Femur (tissue), 1 donor: ENCODE measurements around the gene GRN.
"Not testable (repeated sequence)": the region's sequence is repeated elsewhere in the genome, so short reads cannot be mapped to it uniquely, and the experiment has no call there.

Source experiments
- DNase-seq: peaks from one replicate; pipeline ENCODE4 v3.0.0-alpha.2; 2017

Gene GRN

GRCh38 chr17:44321246-44322120, 23.6 kb upstream of the GRN start:
- DNase-seq: no peak

- no peak for DNase-seq
These were observed 22.7 kb upstream of the GRN start for GRCh38 chr17:44322236-44322895.

- DNase-seq: no peak
These were observed 21.6 kb upstream of the GRN start for GRCh38 chr17:44323359-44324091.

- no peak for DNase-seq
These were observed 21.0 kb upstream of the GRN start for GRCh38 chr17:44324092-44324570.

- peak; percentile 96 for DNase-seq
These were observed 20.4 kb upstream of the GRN start, which contains the start of gene SLC25A39 for GRCh38 chr17:44324571-44325275. TSS of gene SLC25A39 (minus strand) at chr17:44324823. CDS start at chr17:44323562, 1,261 bp downstream.

GRCh38 chr17:44326861-44327444, 18.1 kb upstream of the GRN start:
- DNase-seq: peak; percentile 98

GRCh38 chr17:44327715-44328449, 17.2 kb upstream of the GRN start:
- DNase-seq: no peak

- not testable (repeated sequence) for DNase-seq
These were observed 15.6 kb upstream of the GRN start for GRCh38 chr17:44329516-44329915.

- DNase-seq: not testable (repeated sequence)
These were observed 14.8 kb upstream of the GRN start for GRCh38 chr17:44330263-44330662.

- peak; percentile 79 for DNase-seq
These were observed 13.8 kb upstream of the GRN start for GRCh38 chr17:44331249-44331760.

GRCh38 chr17:44333371-44333770, 11.7 kb upstream of the GRN start:
- DNase-seq: no peak

- no peak for DNase-seq
These were observed 10.8 kb upstream of the GRN start for GRCh38 chr17:44334315-44334714.

GRCh38 chr17:44334727-44335126, 10.4 kb upstream of the GRN start:
- no peak for DNase-seq

- DNase-seq: no peak
These were observed 9.5 kb upstream of the GRN start for GRCh38 chr17:44335564-44335963.

- no peak for DNase-seq
These were observed 9.1 kb upstream of the GRN start for GRCh38 chr17:44335968-44336367.

GRCh38 chr17:44338702-44339101, 6.4 kb upstream of the GRN start:
- no peak for DNase-seq

- DNase-seq: not testable (repeated sequence)
These were observed 4.5 kb upstream of the GRN start for GRCh38 chr17:44340553-44340952.

GRCh38 chr17:44343510-44344209, 1.4 kb upstream of the GRN start:
- no peak for DNase-seq

GRCh38 chr17:44345454-44346026, 438 bp downstream of the GRN start:
- DNase-seq: peak; percentile 73
